A673 (cell line): ENCODE results near the gene ARHGAP21. TPM values are rescaled to one million over a fixed set of nuclear protein-coding genes. Genes with fewer than 3 reads are reported as not detected.

Experiments
- BruUV-seq: library from RNA; stranded (reverse); fragments of 400-500 nt; replicated peaks from 2 replicates; lab custom pipeline; 2021; lab: Mats Ljungman, UMichigan
- CTCF ChIA-PET: fragments of 300-600 bp; sonication (Branson Sonifier 250); formaldehyde crosslinking; loops from one replicate; lab custom pipeline; 2022; ENCODE audit warnings: antibody characterized with exemption; lab: Charles Lee
- POLR2A ChIA-PET: fragments of 300-600 bp; sonication (Branson Sonifier 250); formaldehyde crosslinking; loops from one replicate; lab custom pipeline; 2022; ENCODE audit warnings: antibody characterized with exemption; ENCODE audit not compliant: low non-redundant PET; lab: Charles Lee
- DNase-seq: peaks from one replicate; pipeline ENCODE4 v3.0.0-alpha.2; 2015; ENCODE audit warnings: low spot score
- H3K27ac ChIP-seq: fragments of 200-600 bp; sonication (generic); 2 replicates; pipeline ENCODE4 v1.5.1; 2016; ENCODE audit warnings: mixed run types, low read depth, mild to moderate bottlenecking, mixed read lengths, antibody characterized with exemption, low read length; ENCODE audit not compliant: poor library complexity, severe bottlenecking
- H3K27me3 ChIP-seq: fragments of 200-600 bp; sonication (generic); replicated peaks from 2 replicates; pipeline ENCODE4 v1.6.1; 2017; ENCODE audit warnings: mixed run types, low read depth, mild to moderate bottlenecking, mixed read lengths, antibody characterized with exemption, low read length; ENCODE audit not compliant: insufficient read depth, poor library complexity
- H3K36me3 ChIP-seq: fragments of 200-600 bp; sonication (generic); 2 replicates; pipeline ENCODE4 v1.6.1; 2016; ENCODE audit warnings: mixed run types, mild to moderate bottlenecking, mixed read lengths, antibody characterized with exemption, low read length; ENCODE audit not compliant: insufficient read depth, poor library complexity, severe bottlenecking
- H3K4me1 ChIP-seq: fragments of 200-600 bp; sonication (generic); 2 replicates; pipeline ENCODE4 v1.6.1; 2017; ENCODE audit warnings: mixed run types, mild to moderate bottlenecking, mixed read lengths, antibody characterized with exemption, low read length; ENCODE audit not compliant: insufficient read depth, poor library complexity, severe bottlenecking
- H3K4me3 ChIP-seq: fragments of 200-600 bp; sonication (generic); 2 replicates; pipeline ENCODE4 v1.5.1; 2016; ENCODE audit warnings: low read depth, mixed run types, mild to moderate bottlenecking, mixed read lengths, low read length; ENCODE audit not compliant: poor library complexity, severe bottlenecking
- H3K9me3 ChIP-seq: fragments of 200-600 bp; sonication (generic); 2 replicates; pipeline ENCODE4 v1.6.1; 2016; ENCODE audit warnings: mixed run types, low read depth, mild to moderate bottlenecking, mixed read lengths, antibody characterized with exemption, low read length; ENCODE audit not compliant: poor library complexity, severe bottlenecking
- CTCF ChIP-seq: fragments of 300-800, 200-600 bp; sonication (generic); conservative IDR thresholded peaks from 2 replicates; pipeline ENCODE4 v1.5.1; 2017; ENCODE audit warnings: low read depth, mild to moderate bottlenecking, antibody characterized with exemption, low read length, moderate library complexity, mixed read lengths
- EZH2 ChIP-seq: fragments of 200-600 bp; sonication (generic); IDR thresholded peaks from 2 replicates; pipeline ENCODE4 v1.6.1; 2017; ENCODE audit warnings: borderline replicate concordance, low read depth, mild to moderate bottlenecking, mixed read lengths, antibody characterized with exemption, low read length; ENCODE audit not compliant: poor library complexity, severe bottlenecking
- intact Hi-C: fragments of 100-400 bp; cut with micrococcal nuclease; formaldehyde crosslinking; loops from one replicate; pipeline ENCODE4 v1.10.0; 2022; ENCODE audit not compliant: unreplicated experiment
- total RNA-seq: library from RNA; stranded (reverse); gene quantifications from 2 replicates; pipeline ENCODE4 v1.2.3, GENCODE V29; 2021

ARHGAP21 gene
- total RNA-seq, 1 experiment from 2014 or later: 68.6 TPM

GRCh38 chr10:24744946-24745345 lies 21.3 kb upstream of the ARHGAP21 start:
- no TSS peak for BruUV-seq
- no peaks in the 10 kb centered on the region for H3K4me1 ChIP-seq
- no peaks in the 10 kb centered on the region for H3K36me3 ChIP-seq
- intact Hi-C loops: no loop called here
- H3K4me3 ChIP-seq: no peak overlapping the region
- no peak for DNase-seq
- TF ChIP-seq EZH2: no peak
- no peak for TF ChIP-seq CTCF
- H3K27ac ChIP-seq: no peak overlapping the region
- POLR2A ChIA-PET: no interaction called here
- H3K9me3 ChIP-seq: no peaks in the 10 kb centered on the region
- CTCF ChIA-PET: no interaction called here
- no peaks in the 10 kb centered on the region for H3K27me3 ChIP-seq

GRCh38 chr10:24740714-24741113 lies 17.0 kb upstream of the ARHGAP21 start:
- no peak for DNase-seq
- POLR2A ChIA-PET: no interaction called here

GRCh38 chr10:24737001-24737400 lies 13.3 kb upstream of the ARHGAP21 start:
- CTCF ChIA-PET: no interaction called here
- Histone ChIP-seq H3K27ac (no peak overlapping the region), H3K4me3 (no peak overlapping the region), H3K27me3 (no peaks in the 10 kb centered on the region), H3K36me3 (no peaks in the 10 kb centered on the region), H3K9me3 (no peaks in the 10 kb centered on the region), H3K4me1 (no peaks in the 10 kb centered on the region)
- BruUV-seq: no TSS peak
- DNase-seq: no peak
- TF ChIP-seq EZH2: no peak
- no peak for TF ChIP-seq CTCF
- POLR2A ChIA-PET: no interaction called here
- intact Hi-C loops: no loop called here

More at GRCh38 chr10:24740714-24741113, 17.0 kb upstream of the ARHGAP21 start:
- Histone ChIP-seq H3K36me3 (no peaks in the 10 kb centered on the region), H3K27me3 (no peaks in the 10 kb centered on the region), H3K4me1 (no peaks in the 10 kb centered on the region), H3K4me3 (no peak overlapping the region), H3K27ac (no peak overlapping the region), H3K9me3 (no peaks in the 10 kb centered on the region)
- TF ChIP-seq CTCF (no peak), EZH2 (no peak)
- intact Hi-C loops: no loop called here
- no TSS peak for BruUV-seq
- CTCF ChIA-PET: no interaction called here
